HepG2 (cell line): ENCODE results near the gene TTLL13. TPM values are rescaled to one million over a fixed set of nuclear protein-coding genes. Genes with fewer than 3 reads are reported as not detected.

Experiments
- ATAC-seq: fragments of 200-7000 bp; cut with Tn5 transposase; 3 replicates; pipeline ENCODE4 v1.9.1; 2020; ENCODE audit warnings: mild to moderate bottlenecking, moderate library complexity
- Bru-seq: library from RNA; stranded (reverse); fragments of 400-500 nt; gene quantifications from one replicate; lab custom pipeline; 2021; lab: Mats Ljungman, UMichigan
- BruChase-seq, 2 experiments: library from RNA; stranded (reverse); fragments of 400-500 nt; gene quantifications; one replicate each; lab custom pipeline; 2021; lab: Mats Ljungman, UMichigan
- BruUV-seq: library from RNA; stranded (reverse); fragments of 400-500 nt; replicated peaks from 2 replicates; lab custom pipeline; 2021; lab: Mats Ljungman, UMichigan
- CTCF ChIA-PET: fragments of 300-600 bp; formaldehyde crosslinking; extraction: SDS; loops from one replicate; lab custom pipeline; 2021; ENCODE audit warnings: low total read pairs, inconsistent platforms, low intra/inter-chr PET ratio; lab: Yijun Ruan, JAX
- POLR2A ChIA-PET: fragments of 350-600 bp; sonication (Branson Sonifier 250); formaldehyde crosslinking; loops from one replicate; lab custom pipeline; 2020; ENCODE audit warnings: antibody characterized with exemption, inconsistent platforms; lab: Yijun Ruan, JAX
- DNase-seq: peaks from one replicate; pipeline ENCODE4 v3.0.0-alpha.2; 2015; ENCODE audit warnings: low spot score
- FAIRE-seq: peaks from 3 replicates; lab custom pipeline; 2011; peaks lifted over from hg19 to GRCh38; lab: Jason Lieb, UNC
- H2AFZ ChIP-seq: one replicate; pipeline ENCODE4 v1.6.1; 2011; ENCODE audit warnings: low read length, inconsistent platforms
- H3K27ac ChIP-seq: fragments of 300-600 bp; 3 replicates; pipeline ENCODE4 v1.8.0; 2011; ENCODE audit warnings: mixed run types, mild to moderate bottlenecking, mixed read lengths, low read length, inconsistent platforms; ENCODE audit not compliant: insufficient read depth; ENCODE audit errors: extremely low read length
- H3K27me3 ChIP-seq, 2 experiments: fragments of 200-600 bp in 1 of 2; 2 replicates in 1 of 2; 3 replicates in 1 of 2; pipeline versions ENCODE4 v1.6.0 to v1.8.0; 2011; ENCODE audit warnings: low read length in 2 of 2, mild to moderate bottlenecking in 2 of 2, moderate library complexity in 2 of 2, inconsistent platforms in 1 of 2; ENCODE audit not compliant: insufficient read depth in 2 of 2, control insufficient read depth in 1 of 2
- H3K36me3 ChIP-seq, 2 experiments: fragments of 200-600 bp in 1 of 2; replicated peaks in 1 of 2; 2 replicates in 1 of 2; 3 replicates in 1 of 2; pipeline versions ENCODE4 v1.5.1 to v1.8.0; 2011; ENCODE audit warnings: low read length in 2 of 2, inconsistent platforms in 1 of 2; ENCODE audit not compliant: insufficient read depth in 2 of 2, control insufficient read depth in 1 of 2
- H3K4me1 ChIP-seq: 2 replicates; pipeline ENCODE4 v1.5.1; 2012; ENCODE audit warnings: low read length, inconsistent platforms; ENCODE audit not compliant: insufficient read depth
- H3K4me2 ChIP-seq: 2 replicates; pipeline ENCODE4 v1.6.0; 2011; ENCODE audit warnings: low read depth, low read length, inconsistent platforms
- H3K4me3 ChIP-seq, 3 experiments: fragments of 200-600 bp in 1 of 3; sonication (generic), shearing (Covaris generic) in 1 of 3; replicated peaks in 1 of 3; 2 replicates each; pipeline ENCODE4 v1.5.1; 2011 to 2016; ENCODE audit warnings: low read length in 3 of 3, inconsistent platforms in 2 of 3, low read depth in 2 of 3, mild to moderate bottlenecking in 2 of 3, control low read depth in 1 of 3, mixed read lengths in 1 of 3; ENCODE audit not compliant: insufficient read depth in 1 of 3
- H3K79me2 ChIP-seq: one replicate; pipeline ENCODE4 v1.6.1; 2011; ENCODE audit warnings: low read length, inconsistent platforms; ENCODE audit not compliant: insufficient read depth
- H3K9ac ChIP-seq: 2 replicates; pipeline ENCODE4 v1.6.0; 2011; ENCODE audit warnings: mild to moderate bottlenecking, low read depth, low read length, inconsistent platforms; ENCODE audit not compliant: insufficient read depth
- H3K9me3 ChIP-seq: 2 replicates; pipeline ENCODE4 v1.5.1; 2012; ENCODE audit warnings: mild to moderate bottlenecking, low read length
- H4K20me1 ChIP-seq: 2 replicates; pipeline ENCODE4 v1.6.0; 2011; ENCODE audit warnings: inconsistent platforms, mild to moderate bottlenecking, low read length, moderate library complexity; ENCODE audit not compliant: insufficient read depth
- PITX1 ChIP-seq: sonication (generic); formaldehyde crosslinking; IDR thresholded peaks from 2 replicates; pipeline ENCODE4 v1.5.1; 2020; ENCODE audit warnings: mild to moderate bottlenecking, missing genetic modification reagents
- PRDM15 ChIP-seq: sonication (generic); formaldehyde crosslinking; IDR thresholded peaks from 2 replicates; pipeline ENCODE4 v1.4.0; 2020; ENCODE audit warnings: missing genetic modification reagents
- ZMYM3 ChIP-seq: sonication (generic); formaldehyde crosslinking; IDR thresholded peaks from 2 replicates; pipeline ENCODE4 v1.5.1; 2020; ENCODE audit warnings: mild to moderate bottlenecking, missing genetic modification reagents
- ZNF232 ChIP-seq: sonication (generic); formaldehyde crosslinking; IDR thresholded peaks from 2 replicates; pipeline ENCODE4 v1.4.0; 2020; ENCODE audit warnings: missing genetic modification reagents, borderline replicate concordance
- ZNF383 ChIP-seq: sonication (generic); formaldehyde crosslinking; IDR thresholded peaks from 2 replicates; pipeline ENCODE4 v1.4.0; 2020; ENCODE audit warnings: missing genetic modification reagents, mild to moderate bottlenecking, borderline replicate concordance
- ZNF572 ChIP-seq: sonication (generic); formaldehyde crosslinking; IDR thresholded peaks from 2 replicates; pipeline ENCODE4 v1.5.1; 2020; ENCODE audit warnings: mild to moderate bottlenecking, missing genetic modification reagents
- WGBS: methylation state at CpG from one replicate; pipeline ENCODE4 v1.1.6; 2017; ENCODE audit warnings: low lambda C conversion rate; 5-methylcytosine and 5-hydroxymethylcytosine counted together
- in situ Hi-C: cut with HindIII; loops from 2 replicates; pipeline ENCODE4 v1.10.0; 2017; ENCODE audit warnings: low pct_unique_long_range_greater_than_20kb; ENCODE audit not compliant: extremely low pct_ligation_motif_present
- intact Hi-C: fragments of 100-400 bp; cut with micrococcal nuclease; formaldehyde crosslinking; loops from one replicate; pipeline ENCODE4 v1.10.0; 2022; ENCODE audit not compliant: unreplicated experiment
- long read RNA-seq, 2 experiments: library from RNA in 1 of 2; library from polyadenylated mRNA in 1 of 2; stranded (forward) in 1 of 2; unstranded in 1 of 2; transcript quantifications; one replicate each; pipeline ENCODE4 v2.0.0, GENCODE V29; 2019 to 2022
- polyA minus RNA-seq, 3 experiments: library from RNA; depleted of rRNA, polyadenylated mRNA; stranded (reverse); fragments of >200 nt; gene quantifications; 2 replicates each; pipeline ENCODE4 v1.2.3, GENCODE V29; 2011; ENCODE audit warnings: low replicate concordance in 1 of 3
- polyA plus RNA-seq, 8 experiments: library from polyadenylated mRNA; depleted of rRNA in 3 of 8; stranded (reverse) in 7 of 8; unstranded in 1 of 8; fragments of >200 nt; fragmentation: Illumina TruSeq in 4 of 8; extraction: Trizol in 4 of 8; gene quantifications; 2 replicates each; pipeline versions ENCODE4 v1.2.1 to v1.2.3, GENCODE V29; 2011 to 2016; ENCODE audit warnings: low read depth in 4 of 8, missing spikeins in 1 of 8, mixed read lengths in 1 of 8; ENCODE audit not compliant: insufficient read depth in 1 of 8
- total RNA-seq, 5 experiments: library from RNA; depleted of rRNA; stranded (reverse); fragments of >200 nt; fragmentation: Illumina TruSeq; extraction: Trizol; gene quantifications; 2 replicates each; pipeline ENCODE4 v1.2.3, GENCODE V29; 2016; ENCODE audit warnings: low read depth in 1 of 5
- TF ChIP-seq, protein P1 (sequence below): sonication (generic); formaldehyde crosslinking; IDR thresholded peaks from 2 replicates; pipeline ENCODE4 v1.5.0; 2020; ENCODE audit warnings: missing genetic modification reagents

TTLL13 gene, protein sequence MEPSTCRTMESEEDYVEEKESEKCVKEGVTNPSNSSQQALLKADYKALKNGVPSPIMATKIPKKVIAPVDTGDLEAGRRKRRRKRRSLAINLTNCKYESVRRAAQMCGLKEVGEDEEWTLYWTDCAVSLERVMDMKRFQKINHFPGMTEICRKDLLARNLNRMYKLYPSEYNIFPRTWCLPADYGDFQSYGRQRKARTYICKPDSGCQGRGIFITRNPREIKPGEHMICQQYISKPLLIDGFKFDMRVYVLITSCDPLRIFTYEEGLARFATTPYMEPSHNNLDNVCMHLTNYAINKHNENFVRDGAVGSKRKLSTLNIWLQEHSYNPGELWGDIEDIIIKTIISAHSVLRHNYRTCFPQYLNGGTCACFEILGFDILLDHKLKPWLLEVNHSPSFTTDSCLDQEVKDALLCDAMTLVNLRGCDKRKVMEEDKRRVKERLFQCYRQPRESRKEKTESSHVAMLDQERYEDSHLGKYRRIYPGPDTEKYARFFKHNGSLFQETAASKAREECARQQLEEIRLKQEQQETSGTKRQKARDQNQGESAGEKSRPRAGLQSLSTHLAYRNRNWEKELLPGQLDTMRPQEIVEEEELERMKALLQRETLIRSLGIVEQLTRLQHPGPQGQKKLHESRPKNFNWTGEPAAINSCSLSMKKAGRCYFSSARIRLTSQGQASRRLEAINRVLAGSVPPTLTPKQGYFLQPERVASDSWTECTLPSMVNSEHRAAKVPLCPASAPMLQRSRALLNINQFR
- total RNA-seq (2016; rRNA removed; fragmentation: Illumina TruSeq; extraction: Trizol) (0.29 TPM in 1 of 2 replicates, not detected in the other), polyA plus RNA-seq (2011; rRNA removed) (0.07 and 0.08 TPM in 2 replicates), polyA minus RNA-seq (2011; rRNA and poly(A)+ RNA removed; ENCODE audit: low replicate concordance) (not detected in 2 replicates), Bru-seq, nascent RNA (not detected), BruChase-seq, experiment 1, labeled RNA remaining after a 6-hour chase (percentile 24 among the genes with signal in this experiment), BruChase-seq, experiment 2, labeled RNA remaining after a 2-hour chase (percentile 17 among the genes with signal in this experiment)
- total RNA-seq (2016; cell fraction: cytosol; rRNA removed; fragmentation: Illumina TruSeq; extraction: Trizol; ENCODE audit: low read depth), result 0.09 TPM in 1 of 2 replicates, not detected in the other
- total RNA-seq (2016; cell fraction: insoluble cytoplasmic fraction; rRNA removed; fragmentation: Illumina TruSeq; extraction: Trizol), result 0.11 TPM in 1 of 2 replicates, not detected in the other
- 0.21 TPM in 1 of 2 replicates, not detected in the other for total RNA-seq (2016; cell fraction: membrane; rRNA removed; fragmentation: Illumina TruSeq; extraction: Trizol)
- total RNA-seq (2016; cell fraction: nucleus; rRNA removed; fragmentation: Illumina TruSeq; extraction: Trizol), result 0.25 TPM in 1 of 2 replicates, not detected in the other
- polyA plus RNA-seq (2011; cell fraction: cytosol; rRNA removed), result 0.04 and 0.14 TPM in 2 replicates
- polyA plus RNA-seq (2011; cell fraction: nucleus; rRNA removed), result 0.21 and 0.51 TPM in 2 replicates
- polyA plus RNA-seq (2012), result not detected in 2 replicates
- not detected in 2 replicates for polyA plus RNA-seq (2016; cell fraction: cytosol; fragmentation: Illumina TruSeq; extraction: Trizol; ENCODE audit: low read depth)
- polyA plus RNA-seq (2016; cell fraction: insoluble cytoplasmic fraction; fragmentation: Illumina TruSeq; extraction: Trizol; ENCODE audit: low read depth), result not detected in 2 replicates
- 0.09 TPM in 1 of 2 replicates, not detected in the other for polyA plus RNA-seq (2016; cell fraction: membrane; fragmentation: Illumina TruSeq; extraction: Trizol; ENCODE audit: low read depth)
- polyA plus RNA-seq (2016; cell fraction: nucleus; fragmentation: Illumina TruSeq; extraction: Trizol; ENCODE audit: insufficient read depth, low read depth), result 0.28 TPM in 1 of 2 replicates, not detected in the other
- polyA minus RNA-seq (2011; cell fraction: cytosol; rRNA and poly(A)+ RNA removed), result not detected in 2 replicates
- polyA minus RNA-seq (2011; cell fraction: nucleus; rRNA and poly(A)+ RNA removed), result 0.26 TPM in 1 of 2 replicates, not detected in the other
- long read RNA-seq, experiment 1, result 0 reads
- long read RNA-seq, experiment 2, result 0 reads

DNA sequence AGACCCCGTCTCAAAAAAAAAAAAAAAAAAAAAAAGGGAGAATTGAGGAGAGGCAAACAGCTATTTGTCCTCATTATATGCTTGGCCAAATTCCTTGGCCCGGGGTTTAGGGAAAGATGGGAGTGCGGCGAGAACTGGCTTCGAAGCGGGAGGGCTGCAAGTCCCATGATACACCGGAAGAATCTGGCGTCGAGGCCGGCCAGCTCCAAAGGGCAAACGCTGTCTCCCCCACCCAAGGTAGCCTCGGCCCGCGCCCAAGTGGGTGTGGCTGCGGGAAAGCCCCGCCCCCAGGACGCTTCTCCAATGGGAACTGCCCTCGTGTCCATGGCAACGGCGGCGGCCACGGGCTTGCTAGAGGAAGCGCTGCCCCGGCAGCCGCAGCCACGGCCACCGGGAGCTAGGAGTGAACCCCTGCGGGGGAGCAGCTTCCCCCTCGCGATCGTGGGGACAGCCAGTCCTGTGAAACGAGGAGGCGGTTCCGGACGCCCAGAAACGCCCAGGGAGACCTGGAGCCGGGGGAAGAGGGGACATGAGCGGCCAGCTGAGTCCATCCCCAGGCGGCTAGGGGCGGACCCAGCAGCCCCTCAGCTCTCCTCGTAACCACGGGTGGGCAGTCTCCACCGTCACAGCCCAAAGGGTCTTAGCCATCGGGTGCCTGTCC is at the start of gene TTLL13:
Gene TTLL13, plus strand, starts transcription at position 354 of the 661 bp plus-strand sequence. CDS start 1,075 bp downstream, outside the sequence.
- Histone ChIP-seq H3K9ac (peak within 1 kb of the TSS; percentile 57), H3K9me3 (no peaks in the 10 kb centered on the region), H3K4me1 (peaks cover 56% of the 10 kb centered on the region), H3K4me3 (peak within 1 kb of the TSS; percentile 62 to 79 (median 73); a peak in 5 of 6 replicates), H3K36me3 (no peaks in the 10 kb centered on the region), H3K27me3 (no peaks in the 10 kb centered on the region), H3K27ac (peak within 1 kb of the TSS; percentile 60), H3K4me2 (peak within 1 kb of the TSS; percentile 97), H4K20me1 (no peaks in the 10 kb centered on the region), H3K79me2 (no peaks in the 10 kb centered on the region), H2AFZ (no peak within 1 kb of the TSS)
- CTCF ChIA-PET, result no interaction called here
- in situ Hi-C loops (no loop called here), intact Hi-C loops (loop anchor here (1.0 to 2.0 kb wide), 2 partner anchors 15 kb away; partner anchors contain the start of genes GDPGP1 and NGRN)
- DNase-seq, result peak; percentile 89
- peak; percentile 52 for FAIRE-seq
- BruUV-seq, result no TSS peak
- WGBS, result 3% methylated on average over 13 of the region's 44 CpGs
- ATAC-seq, result peak; percentile 94
- POLR2A ChIA-PET, result interaction anchor here (0.6 to 3.5 kb wide), 16 partner anchors 9 to 241 kb away, joined by 3 to 50 read pairs (median 4); partner anchors contain the start of genes CIB1, GDPGP1, IQGAP1 and NGRN
- TF ChIP-seq ZNF232 (CRISPR knock-in tag) (peak; percentile 34; the same call in 1 of the 2 replicates), PITX1 (peak; percentile 40; the same call in 1 of the 2 replicates), PRDM15 (CRISPR knock-in tag) (no peak), ZNF383 (CRISPR knock-in tag) (no peak), ZMYM3 (CRISPR knock-in tag) (peak; percentile 68), ZNF572 (CRISPR knock-in tag) (no peak)
- TF ChIP-seq, protein P1, sequence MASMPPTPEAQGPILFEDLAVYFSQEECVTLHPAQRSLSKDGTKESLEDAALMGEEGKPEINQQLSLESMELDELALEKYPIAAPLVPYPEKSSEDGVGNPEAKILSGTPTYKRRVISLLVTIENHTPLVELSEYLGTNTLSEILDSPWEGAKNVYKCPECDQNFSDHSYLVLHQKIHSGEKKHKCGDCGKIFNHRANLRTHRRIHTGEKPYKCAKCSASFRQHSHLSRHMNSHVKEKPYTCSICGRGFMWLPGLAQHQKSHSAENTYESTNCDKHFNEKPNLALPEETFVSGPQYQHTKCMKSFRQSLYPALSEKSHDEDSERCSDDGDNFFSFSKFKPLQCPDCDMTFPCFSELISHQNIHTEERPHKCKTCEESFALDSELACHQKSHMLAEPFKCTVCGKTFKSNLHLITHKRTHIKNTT (CRISPR knock-in tag), result no peak
